GM06990 (cell line): ENCODE results near the gene CBL.

ENCODE experiments used
- DNase-seq: peaks from one replicate; pipeline ENCODE4 v3.0.0-alpha.2; 2011; ENCODE audit not compliant: insufficient read length; ENCODE audit errors: extremely low read depth
- H3K27me3 ChIP-seq: replicated peaks from 2 replicates; pipeline ENCODE4 v1.6.0; 2011; ENCODE audit warnings: low read length; ENCODE audit not compliant: control insufficient read depth, insufficient read depth
- H3K36me3 ChIP-seq: 2 replicates; pipeline ENCODE4 v1.5.1; 2011; ENCODE audit warnings: low read length; ENCODE audit not compliant: control insufficient read depth, insufficient read depth
- H3K4me3 ChIP-seq: replicated peaks from 2 replicates; pipeline ENCODE4 v1.5.1; 2011; ENCODE audit warnings: low read depth, mild to moderate bottlenecking, control low read depth, low read length
- TF ChIP-seq, protein P1 (sequence below): IDR thresholded peaks from 2 replicates; pipeline ENCODE4 v1.5.1; 2011; ENCODE audit warnings: low read length, control low read depth, mild to moderate bottlenecking, inconsistent platforms; ENCODE audit not compliant: insufficient read depth, poor library complexity, severe bottlenecking

Gene CBL

DNA sequence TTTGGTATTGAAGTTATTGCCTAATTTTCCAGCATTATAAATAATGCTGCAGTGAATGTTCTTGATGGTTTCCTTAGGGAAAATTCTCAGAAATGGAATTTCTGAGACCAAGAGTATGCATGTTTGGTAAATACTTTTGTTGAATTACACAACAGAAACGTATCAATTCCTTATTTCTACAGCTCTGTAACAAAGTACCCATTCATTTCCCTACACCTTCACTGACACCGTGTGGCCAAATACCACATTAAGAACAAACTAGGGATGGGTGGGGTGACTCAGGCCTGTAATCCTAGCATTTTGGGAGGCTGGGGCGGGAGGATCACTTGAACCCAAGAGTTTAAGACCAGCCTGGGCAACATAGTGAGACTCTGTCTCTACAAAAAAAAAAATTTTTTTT is 89.0 kb downstream of the CBL start:
- Histone ChIP-seq H3K27me3 (no peaks in the 10 kb centered on the region), H3K4me3 (no peak overlapping the region), H3K36me3 (peaks cover 20% of the 10 kb centered on the region)
- TF ChIP-seq, protein P1, sequence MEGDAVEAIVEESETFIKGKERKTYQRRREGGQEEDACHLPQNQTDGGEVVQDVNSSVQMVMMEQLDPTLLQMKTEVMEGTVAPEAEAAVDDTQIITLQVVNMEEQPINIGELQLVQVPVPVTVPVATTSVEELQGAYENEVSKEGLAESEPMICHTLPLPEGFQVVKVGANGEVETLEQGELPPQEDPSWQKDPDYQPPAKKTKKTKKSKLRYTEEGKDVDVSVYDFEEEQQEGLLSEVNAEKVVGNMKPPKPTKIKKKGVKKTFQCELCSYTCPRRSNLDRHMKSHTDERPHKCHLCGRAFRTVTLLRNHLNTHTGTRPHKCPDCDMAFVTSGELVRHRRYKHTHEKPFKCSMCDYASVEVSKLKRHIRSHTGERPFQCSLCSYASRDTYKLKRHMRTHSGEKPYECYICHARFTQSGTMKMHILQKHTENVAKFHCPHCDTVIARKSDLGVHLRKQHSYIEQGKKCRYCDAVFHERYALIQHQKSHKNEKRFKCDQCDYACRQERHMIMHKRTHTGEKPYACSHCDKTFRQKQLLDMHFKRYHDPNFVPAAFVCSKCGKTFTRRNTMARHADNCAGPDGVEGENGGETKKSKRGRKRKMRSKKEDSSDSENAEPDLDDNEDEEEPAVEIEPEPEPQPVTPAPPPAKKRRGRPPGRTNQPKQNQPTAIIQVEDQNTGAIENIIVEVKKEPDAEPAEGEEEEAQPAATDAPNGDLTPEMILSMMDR: peak; percentile 11
- DNase-seq: no peak

DNA sequence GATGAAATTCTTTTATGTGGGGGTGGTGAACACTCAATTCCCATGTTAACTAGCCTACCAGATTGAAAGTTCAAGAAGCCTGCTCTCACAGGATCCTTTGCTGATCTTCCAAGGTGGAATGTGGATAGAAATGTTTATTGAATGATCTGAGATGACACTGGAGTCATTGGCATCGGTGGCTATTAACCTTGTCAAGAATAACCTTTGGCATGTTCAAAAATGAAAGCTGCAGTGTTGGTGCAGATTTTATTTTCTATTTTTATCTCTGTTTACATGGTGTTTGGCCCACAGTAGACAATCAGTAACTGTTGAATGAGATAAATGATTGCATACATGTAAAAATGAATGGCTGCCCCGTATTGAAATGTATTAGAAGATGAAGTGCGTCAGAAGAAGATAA is 91.8 kb downstream of the CBL start:
- Histone ChIP-seq H3K36me3 (peaks cover 18% of the 10 kb centered on the region), H3K4me3 (no peak overlapping the region), H3K27me3 (no peaks in the 10 kb centered on the region)
- TF ChIP-seq, protein P1: no peak
- DNase-seq: no peak

DNA sequence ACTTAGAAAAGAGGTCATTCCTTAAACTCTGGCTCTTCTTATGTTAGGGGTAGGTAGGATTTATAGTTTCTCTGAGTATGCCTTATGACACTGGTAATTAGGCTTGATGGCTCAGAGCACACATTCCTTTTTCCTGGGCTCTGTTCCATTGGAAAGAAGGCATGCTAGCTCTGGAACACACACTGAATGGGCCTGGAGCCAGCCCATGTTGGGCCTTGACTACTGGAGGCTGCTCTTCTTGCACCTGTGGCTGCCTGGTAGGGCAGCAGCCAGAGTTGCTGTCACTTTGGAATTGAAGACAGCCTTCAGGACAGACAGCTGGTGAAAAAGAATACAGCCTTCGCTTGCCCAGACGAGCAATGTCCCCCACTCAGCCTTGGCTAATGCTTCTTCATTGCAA is 92.6 kb downstream of the CBL start:
- Histone ChIP-seq H3K27me3 (no peaks in the 10 kb centered on the region), H3K4me3 (no peak overlapping the region), H3K36me3 (peaks cover 18% of the 10 kb centered on the region)
- no peak for DNase-seq
- TF ChIP-seq, protein P1: no peak

DNA sequence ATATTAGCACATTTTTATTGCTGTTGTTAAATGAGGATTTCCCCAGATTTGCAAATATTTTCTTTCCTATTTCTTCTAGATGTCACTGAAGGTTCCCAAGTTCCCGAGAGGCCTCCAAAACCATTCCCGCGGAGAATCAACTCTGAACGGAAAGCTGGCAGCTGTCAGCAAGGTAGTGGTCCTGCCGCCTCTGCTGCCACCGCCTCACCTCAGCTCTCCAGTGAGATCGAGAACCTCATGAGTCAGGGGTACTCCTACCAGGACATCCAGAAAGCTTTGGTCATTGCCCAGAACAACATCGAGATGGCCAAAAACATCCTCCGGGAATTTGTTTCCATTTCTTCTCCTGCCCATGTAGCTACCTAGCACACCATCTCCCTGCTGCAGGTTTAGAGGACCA is 93.3 kb downstream of the CBL start:
- TF ChIP-seq, protein P1: no peak
- DNase-seq: no peak
- peaks cover 20% of the 10 kb centered on the region for H3K36me3 ChIP-seq
- H3K4me3 ChIP-seq: no peak overlapping the region
- H3K27me3 ChIP-seq: no peaks in the 10 kb centered on the region

DNA sequence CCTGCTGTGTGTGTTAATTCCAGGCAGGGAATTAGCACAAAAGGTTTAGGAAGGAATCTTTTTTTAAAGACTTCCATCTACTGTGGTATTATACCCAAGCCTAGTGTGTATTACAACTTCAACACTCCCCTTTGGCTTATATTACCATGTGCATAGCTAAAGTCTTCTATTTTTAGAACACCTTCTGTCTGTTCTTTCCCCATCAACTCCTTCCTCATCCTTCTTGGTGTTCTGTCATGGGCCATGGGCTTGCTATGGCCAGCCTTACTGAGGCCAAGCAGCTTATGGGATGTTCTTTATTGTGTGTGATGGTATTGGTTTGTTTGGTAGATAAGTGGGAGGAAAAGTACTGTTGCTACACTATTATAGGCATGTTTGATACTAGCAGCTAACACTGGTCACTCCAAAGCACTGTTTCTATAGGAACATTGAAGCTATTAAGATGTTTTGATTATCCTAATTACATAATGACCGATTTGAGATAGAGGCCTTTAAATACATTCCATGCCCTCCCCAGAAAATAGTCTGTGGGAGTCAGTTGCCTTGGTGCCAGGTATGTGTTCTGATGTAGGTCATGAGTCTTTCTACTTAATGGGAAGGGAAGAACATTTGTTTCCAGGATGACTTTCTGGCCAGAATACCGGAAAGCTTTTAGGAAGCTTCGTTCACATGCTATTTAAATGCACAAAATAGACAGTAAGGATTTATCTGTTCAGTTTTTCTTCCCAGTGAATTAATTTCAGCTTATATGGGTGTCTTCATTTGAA is 94.2 kb downstream of the CBL start:
- TF ChIP-seq, protein P1: no peak
- Histone ChIP-seq H3K27me3 (no peaks in the 10 kb centered on the region), H3K36me3 (peaks cover 20% of the 10 kb centered on the region), H3K4me3 (no peak overlapping the region)
- no peak for DNase-seq
